C4-2B (cell line): ENCODE results near the gene MED12L.

Experiments used
- CTCF ChIP-seq: fragments of 450-650 bp; conservative IDR thresholded peaks from 2 replicates; pipeline ENCODE4 v1.5.1; 2017; ENCODE audit warnings: mild to moderate bottlenecking
- ZFX ChIP-seq: fragments of 450-650 bp; IDR thresholded peaks from 2 replicates; pipeline ENCODE4 v1.6.1; 2017

- TF ChIP-seq CTCF, result no peak
- TF ChIP-seq ZFX, result no peak
Observed at GRCh38 chr3:151228666-151229040, 143.2 kb downstream of the MED12L start.
